HG03064 (cell line): ENCODE measurements around the gene ADAMTSL1.

Source experiments
- ATAC-seq: cut with Tn5 transposase; IDR thresholded peaks from one replicate; pipeline ENCODE4 v1.9.1; 2021; ENCODE audit warnings: low read depth; ENCODE audit not compliant: unreplicated experiment

The ADAMTSL1 gene

DNA sequence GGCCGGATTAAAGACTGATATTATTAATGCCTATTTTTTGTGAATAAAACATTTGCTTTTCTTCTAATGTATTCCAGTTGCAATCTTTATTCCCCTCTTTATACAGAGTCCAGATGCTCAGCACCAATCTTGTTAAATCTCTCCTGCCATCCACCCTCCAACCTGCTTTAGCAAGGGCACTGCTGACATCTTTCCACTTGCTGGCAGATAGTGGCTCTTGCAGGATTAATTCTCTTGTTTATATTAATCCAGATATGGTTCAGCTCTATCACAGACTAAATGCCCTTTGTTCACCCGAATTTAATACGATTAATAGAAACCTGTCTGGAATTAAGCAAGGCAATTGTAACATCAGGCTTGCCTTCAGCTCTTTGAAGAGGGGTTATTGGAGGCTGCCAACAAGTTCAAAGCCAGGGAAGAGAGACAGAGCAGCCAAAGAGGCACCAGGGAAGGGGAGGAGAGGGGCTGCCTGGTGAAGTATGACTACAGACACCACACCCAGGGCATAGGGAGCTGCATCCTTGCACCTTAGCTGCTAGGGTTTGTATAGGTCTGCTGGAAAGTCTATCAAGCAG, 322.8 kb downstream of the ADAMTSL1 start:
- ATAC-seq = no peak

DNA sequence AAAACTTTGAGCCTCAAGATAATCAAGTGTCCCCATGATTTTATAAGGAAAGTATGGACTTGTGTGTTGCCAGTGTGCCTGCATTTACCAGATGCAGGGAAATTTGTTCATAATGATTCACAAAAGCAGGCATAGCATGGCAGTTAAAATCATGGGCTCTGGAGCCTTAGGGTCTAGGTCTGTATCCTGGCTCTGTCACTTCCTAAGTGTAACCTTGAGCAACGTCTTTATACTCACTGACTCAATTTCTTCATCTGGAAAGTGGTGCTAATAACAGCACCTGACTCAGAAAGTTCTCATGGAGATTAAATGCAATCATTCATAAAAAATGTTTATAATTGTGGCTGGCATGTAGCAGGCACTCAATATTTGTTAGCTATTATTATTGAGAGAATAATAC, 324.2 kb downstream of the ADAMTSL1 start:
- ATAC-seq = no peak

DNA sequence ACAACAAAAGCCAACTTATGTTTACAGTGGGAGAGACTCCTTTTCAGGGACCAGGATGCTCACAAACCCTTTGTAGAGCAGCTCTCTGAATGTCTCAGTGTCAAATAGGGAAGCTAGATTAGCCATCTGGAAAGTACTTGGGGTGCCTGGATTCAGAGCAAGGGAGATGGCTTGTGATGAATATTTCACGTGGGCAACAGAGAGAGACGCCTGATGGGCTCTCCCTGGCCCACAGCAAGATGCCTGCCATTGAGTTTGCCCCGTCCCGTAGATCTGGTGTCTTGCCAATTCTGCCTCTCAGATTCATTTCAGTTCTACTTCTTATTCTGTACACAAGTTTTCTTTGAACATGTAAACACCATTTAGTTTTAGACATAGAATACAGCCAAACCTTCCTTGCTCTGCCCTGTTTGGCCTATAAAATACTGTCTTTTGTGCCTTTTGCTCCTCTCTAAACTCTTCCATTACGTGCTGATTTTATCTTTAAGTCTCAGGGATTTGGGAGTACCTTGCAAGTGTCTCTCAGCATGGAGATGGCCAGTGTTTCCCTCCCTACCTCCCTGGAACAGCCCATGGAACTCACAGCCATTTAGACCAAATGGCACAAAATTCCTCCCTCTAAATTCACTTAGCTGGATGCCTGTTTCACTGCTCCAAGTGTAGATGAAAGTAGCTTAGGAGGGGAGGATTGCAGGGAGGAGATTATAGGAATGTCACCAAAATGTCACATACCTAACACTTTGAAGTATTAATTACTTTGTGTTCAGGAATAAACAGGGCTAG, 324.7 kb downstream of the ADAMTSL1 start:
- ATAC-seq = no peak

DNA sequence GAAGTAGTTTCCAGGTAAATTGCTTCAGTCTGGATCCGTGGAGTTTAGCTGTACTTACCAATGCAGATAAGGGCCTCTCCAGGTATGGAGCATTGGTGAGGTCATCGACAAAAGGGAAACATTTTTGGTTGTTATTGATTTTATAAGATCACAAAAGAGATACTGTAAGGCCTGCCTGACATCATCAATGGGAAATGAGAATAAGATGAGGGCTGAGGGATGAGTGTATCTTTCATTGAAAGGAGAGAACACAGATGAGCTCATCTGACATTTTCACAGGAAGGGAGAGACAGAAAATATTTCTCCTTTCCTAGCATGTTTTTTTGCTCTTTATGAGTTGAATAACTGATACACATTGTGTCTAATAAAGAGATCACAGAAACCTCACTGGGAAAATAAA, 325.5 kb downstream of the ADAMTSL1 start:
- no peak for ATAC-seq

DNA sequence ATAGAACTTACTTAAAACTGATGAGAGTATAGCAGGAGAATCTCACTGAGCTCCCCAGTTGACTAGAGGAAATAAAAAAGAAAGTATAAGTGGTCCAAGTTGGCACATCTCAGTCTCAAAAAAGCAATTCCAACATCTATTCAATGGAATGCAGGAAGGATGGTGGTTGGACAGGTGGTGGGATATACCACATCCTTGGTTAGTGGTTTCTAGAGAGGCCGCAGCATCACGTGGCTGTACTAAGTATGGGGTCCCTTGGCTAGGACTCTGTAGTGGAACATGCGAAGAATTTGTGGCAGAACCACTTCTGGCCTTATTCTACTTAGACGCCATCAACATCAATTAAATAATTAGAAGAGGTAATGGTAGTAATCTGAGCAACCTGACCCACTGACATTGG, 326.6 kb downstream of the ADAMTSL1 start:
- ATAC-seq = no peak

DNA sequence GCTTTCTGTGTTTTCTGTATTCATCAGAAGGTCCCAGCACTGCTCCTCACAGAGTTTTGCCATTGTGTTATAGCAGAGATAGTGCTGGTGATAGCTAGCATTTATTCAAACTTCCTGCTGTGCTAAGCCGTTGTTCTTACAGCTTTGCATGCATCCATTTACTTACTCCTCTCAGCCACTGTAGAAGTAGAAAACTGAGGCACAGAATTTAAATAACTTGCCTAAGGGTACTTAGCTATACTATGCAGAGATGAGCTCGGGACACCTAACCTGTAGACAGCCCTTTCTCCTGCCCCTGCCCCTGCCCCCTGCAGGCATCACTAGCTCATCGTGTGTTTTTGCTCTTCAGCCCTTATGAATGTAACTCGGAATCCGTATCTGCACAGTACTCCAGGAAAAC, 331.4 kb downstream of the ADAMTSL1 start:
- no peak for ATAC-seq

DNA sequence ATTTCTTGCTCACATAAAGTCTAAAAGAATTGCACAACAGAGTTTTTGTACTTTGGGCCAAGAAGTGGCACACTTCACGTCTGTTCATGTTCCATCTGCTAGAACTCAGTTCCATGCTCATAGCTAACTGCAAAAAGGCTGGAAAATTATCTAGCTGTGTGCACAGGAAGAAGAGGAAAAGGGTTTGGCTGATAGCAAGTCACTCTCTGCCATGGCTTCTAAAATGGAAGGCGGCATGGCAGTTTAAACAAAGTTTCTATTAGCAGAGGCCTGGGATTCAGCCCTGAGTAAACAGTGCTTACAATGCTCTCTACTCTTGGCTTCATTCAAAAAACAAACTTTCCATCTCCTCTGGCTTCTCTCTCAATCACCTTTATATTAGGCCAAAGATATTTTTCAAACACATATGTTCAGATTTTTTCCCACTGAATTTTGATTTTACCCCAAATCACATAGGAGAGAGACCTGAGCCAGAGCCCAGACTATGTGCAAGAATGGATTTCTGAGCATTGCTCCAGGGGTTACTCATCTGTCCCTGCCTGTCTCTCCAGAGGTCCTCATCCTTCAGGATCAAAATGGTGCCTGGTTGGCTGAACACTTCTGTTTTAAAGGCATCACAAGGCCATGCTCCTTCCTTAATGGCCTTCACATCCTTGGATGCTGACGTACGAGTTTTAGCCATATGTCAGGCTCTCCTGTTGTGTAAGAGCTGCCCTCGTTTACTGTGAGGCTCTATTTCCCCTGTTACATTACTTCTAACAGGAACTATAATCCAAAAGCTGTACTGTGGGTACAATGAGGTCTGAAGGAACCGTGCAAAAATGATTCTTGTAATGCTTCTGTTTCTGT, 332.5 kb downstream of the ADAMTSL1 start:
- no peak for ATAC-seq

DNA sequence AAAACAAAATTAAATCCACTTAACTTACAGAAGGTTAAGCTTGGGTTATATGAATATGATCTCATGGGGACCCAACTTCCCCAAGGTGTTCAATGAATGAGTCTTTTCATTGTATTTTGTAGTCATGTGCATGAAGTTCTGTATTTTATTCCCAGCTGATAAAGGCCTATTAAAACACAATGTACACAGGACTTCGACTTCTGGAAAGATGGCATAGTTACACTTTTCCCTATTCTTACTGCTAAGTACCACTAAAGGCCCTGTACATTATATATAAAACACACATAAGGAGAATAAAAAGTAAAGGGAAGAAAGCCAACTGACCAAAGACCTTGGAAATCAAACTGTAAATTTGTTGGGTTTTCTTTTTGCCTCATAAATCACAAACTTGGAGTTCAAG, 336.6 kb downstream of the ADAMTSL1 start:
- ATAC-seq = no peak

DNA sequence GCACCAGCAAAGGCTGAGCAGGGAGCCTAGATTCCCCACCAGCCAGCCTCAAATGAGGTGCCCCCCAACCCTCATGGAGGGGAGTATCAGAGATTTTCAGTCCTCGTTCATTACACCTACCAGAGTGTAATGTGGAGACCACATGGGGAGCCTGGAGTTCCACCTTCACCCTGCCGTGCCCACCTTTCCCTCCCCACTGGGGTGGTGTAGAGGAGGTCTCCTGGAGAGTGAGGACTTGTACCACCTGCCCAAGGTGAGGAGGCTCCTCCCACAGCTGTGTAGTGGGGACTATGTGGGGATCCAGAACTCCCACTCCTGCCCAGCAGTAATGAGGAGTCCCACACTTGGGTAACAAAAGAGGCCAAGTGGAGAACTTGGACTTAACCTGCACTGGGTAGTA, 337.2 kb downstream of the ADAMTSL1 start:
- ATAC-seq = no peak

DNA sequence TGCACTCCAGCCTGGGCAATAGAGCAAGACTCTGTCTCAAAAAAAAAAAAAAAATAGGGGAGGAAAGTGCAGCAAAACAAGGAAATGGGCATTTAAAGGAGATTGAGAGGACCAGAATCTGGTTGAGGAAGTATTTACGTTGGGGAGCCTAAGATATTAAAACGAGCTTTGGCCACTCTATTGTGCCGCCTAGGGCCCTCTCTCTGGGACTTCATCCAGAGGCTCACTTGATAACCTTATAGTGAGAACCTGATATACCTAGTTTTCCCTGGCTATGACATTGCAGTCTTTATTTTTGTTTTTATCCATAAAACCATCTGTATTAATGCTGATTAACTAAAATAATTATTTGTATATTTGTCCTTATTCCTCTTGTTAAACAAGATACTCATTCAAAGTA, 345.5 kb downstream of the ADAMTSL1 start:
- ATAC-seq = no peak

DNA sequence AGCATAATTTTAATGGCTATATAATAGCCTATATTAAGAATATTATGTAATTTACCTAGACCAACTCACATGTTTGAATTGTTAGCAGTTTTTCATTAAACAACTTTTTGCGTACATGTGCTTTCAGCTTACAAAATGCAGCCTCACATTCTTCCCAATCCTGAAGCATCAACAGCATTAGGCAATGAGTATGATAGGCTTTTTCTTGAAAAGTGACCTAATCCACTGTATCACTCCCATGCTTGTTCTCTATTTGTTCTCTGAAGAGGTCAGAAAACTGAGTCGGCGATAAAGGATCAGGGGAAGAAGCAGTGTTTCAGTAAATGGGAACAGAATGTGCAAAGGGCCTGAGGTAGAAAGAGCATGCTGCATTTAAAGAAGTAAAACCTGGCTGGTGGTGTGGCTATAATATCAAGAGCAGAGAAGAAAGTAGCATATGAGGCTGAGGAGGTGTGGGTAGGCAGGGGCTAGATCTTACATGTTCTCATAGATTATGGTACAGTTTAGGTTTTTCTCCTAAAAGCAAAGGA, 346.7 kb downstream of the ADAMTSL1 start:
- ATAC-seq = no peak

DNA sequence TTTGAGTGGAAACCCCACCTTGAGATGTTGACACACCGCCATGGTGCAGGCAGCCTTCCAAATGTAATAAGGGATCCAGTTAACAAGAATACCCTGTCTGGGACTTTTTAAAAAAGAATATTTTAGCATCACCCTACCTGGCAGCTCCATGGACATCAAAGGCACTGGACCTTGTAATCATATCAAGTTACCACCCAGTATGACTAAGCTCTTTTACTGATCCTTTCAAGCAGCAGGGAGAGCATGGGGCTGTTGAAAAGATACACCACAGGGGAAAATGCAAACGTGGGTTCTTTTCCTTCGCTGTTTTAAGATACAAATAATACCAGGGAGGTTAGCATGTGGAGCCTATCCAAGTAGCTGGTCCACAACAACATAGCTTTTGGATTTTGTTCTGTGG, 347.8 kb downstream of the ADAMTSL1 start:
- no peak for ATAC-seq

DNA sequence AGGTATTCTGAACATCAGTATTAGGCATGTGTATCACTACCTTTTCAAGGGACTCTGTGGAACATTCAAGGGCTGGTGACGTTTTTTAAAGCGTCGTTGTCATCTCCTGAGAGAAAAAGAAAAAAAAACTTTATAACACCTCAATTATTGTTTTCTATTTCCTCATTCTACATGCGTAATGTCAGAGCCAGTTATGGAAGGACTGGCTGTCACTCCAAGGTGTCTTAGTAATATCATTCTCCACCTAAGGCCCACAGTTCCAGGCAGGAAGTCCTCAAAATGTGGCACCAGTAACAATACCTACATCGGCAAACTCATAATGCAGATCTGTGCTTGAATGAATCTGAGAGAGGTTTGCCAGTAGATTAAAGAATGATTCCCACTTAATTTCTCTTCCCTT, 348.9 kb downstream of the ADAMTSL1 start:
- ATAC-seq = no peak

DNA sequence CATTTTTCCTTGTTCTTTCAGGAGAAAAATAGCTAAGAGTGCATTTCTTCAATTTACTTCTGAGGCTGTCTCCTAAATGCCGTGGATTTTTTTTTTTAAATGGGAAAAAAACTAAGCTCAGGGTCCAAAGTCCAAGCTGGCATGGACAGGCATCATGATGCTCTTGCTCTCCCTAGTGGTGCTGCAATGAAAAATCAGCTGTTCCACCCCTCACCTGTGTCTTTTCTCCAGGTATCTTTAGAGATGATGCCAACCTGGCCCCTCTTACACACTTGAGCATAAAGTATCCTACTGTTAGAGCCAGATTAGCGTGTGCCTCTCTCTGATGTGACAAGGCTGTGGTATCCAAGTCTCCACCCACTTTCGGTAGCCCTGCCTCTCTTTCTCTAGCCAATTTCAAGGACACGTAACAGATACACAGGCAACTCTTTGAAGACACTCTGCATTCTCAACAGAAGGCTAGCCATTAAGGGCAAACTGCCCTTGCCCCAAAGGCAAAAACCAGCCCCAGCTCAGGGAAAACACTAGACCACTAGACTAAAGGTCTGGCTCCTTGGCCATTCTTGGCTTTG, 350.2 kb downstream of the ADAMTSL1 start:
- no peak for ATAC-seq

DNA sequence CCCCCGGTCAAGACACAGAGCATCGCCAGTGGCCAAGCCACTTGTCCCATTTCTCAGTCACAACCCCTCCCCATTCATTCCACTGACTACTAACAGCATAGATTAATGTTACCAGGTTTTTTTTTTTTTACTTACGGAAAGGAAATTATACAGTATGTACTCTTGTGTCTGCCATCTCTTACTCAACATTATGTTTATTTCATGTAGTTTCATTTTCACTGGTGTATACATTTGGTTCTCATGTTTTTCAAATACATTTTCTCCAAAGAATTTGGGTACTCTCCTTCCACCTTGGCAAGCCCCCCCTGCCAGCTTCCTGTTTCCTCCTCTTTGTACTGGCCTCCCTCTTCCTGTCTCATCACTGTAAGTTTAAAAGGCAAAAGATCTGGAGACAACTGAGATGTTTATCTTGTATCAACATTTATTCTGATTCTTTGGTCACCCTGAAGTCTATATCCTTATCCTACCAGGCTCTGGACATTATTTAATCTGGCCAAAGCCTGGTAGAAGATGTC, 351.8 kb downstream of the ADAMTSL1 start:
- no peak for ATAC-seq

DNA sequence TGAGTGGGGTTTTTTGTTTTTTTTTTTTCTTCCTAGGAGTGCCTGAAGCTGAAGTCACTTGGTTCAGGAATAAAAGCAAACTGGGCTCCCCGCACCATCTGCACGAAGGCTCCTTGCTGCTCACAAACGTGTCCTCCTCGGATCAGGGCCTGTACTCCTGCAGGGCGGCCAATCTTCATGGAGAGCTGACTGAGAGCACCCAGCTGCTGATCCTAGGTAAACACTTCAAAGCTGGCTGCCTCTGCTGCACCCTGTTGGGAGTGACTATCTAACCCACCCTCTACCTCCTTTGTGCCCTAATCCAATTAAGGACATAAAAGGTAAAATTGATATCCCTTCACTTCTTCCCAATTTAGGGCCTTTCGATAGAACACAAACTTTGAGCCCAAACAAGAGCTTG, 352.3 kb downstream of the ADAMTSL1 start:
- no peak for ATAC-seq

DNA sequence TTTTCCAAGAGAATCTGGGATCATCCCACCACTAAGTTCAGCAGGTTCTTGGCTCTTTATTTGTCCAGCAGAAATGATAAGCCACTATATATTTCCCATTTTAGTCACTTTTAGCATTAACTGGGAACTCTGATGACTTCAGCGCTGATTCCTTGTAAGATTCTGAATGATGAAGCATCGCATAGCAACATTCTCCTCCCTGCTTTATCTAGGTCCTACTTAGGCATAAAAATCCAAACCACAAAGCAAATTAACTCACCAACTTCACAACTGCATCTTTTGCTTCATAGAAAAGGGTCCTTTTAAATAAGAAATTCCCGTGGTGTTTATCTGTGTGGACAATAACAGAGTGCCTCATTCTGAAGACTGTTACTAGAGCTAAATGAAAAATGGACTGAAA, 355.1 kb downstream of the ADAMTSL1 start:
- ATAC-seq = no peak

DNA sequence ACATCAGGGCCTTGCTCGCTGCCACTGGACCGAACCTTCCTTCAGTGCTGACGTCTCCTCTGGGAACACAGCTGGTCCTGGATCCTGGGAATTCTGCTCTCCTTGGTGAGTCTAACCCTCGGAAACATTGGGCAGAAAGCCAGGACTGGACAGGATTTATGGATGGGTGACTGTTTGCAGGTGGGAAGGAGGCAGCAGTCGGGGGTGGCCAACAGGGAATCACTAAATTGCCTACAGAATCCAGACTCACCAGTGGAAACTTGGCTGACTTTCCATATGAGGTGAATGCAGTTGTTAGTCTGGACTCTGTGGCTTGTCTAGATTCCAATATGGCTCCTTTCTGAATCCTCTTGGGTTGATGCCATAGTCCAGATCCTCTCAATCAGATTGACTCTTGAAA, 355.9 kb downstream of the ADAMTSL1 start:
- ATAC-seq = no peak

DNA sequence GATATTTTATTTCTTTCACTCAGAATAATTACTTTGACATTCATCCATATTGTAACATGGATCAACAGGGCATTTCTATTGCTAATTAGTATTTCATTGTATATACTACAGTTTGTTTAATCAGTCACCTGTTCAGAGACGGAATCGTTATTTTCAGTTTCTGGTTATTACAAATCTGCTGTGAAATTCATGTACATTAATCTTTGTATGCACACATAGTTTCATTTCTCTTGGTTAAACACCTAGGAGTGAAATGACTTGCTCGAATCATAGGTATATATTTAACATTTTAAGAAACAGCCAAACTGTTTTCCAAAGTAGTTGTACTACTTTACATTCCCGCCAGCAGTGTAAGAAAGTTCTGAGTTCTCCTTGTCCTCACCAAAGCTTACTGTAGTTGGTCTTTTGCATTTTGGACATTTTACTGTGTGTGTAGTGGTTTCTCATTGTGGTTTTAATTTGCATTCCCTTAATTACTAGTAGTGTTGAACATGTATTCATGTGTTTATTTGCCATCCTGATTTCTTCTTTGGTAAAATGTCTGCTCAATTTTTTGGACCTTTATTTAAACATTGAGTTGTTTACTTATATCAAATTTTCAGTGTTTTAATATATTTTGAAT, 360.9 kb downstream of the ADAMTSL1 start:
- ATAC-seq = peak; percentile 78

DNA sequence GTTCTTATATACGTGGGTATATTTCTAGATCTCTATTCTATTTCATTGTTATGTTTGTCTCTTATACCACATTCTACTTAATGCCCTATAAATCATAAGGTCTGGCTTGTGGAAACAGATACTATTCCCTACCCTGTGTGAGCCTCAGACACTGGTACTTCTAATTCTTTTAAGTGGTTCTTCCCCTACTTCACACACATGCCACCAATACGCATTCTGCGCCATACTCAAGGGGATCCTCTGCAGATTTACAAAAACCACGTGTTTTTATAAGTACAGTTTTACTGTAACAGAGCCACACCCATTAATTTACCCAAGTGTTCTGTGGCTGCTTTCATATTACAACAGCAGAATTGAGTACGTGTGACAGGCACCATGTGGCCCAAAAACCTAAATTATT, 363.4 kb downstream of the ADAMTSL1 start:
- ATAC-seq = no peak
